Measurements from ENCODE around the gene SMYD3.

GRCh38 chr1:246197076-246197475 lies 310.0 kb downstream of the SMYD3 start:
- TF ChIP-seq CTCF (IDR thresholded peaks at IDR 0.05) (no peak), EZH2 (IDR thresholded peaks at IDR 0.05; ENCODE audit: borderline replicate concordance, insufficient read depth, low read depth, low read length, poor library complexity, severe bottlenecking) (no peak)
